ENCODE results near the gene TCF12. TPM values are rescaled to one million over a fixed set of nuclear protein-coding genes. Genes with fewer than 3 reads are reported as not detected.

Gene TCF12
- total RNA-seq, 1 donor from 2014 or later, result 194 TPM

DNA sequence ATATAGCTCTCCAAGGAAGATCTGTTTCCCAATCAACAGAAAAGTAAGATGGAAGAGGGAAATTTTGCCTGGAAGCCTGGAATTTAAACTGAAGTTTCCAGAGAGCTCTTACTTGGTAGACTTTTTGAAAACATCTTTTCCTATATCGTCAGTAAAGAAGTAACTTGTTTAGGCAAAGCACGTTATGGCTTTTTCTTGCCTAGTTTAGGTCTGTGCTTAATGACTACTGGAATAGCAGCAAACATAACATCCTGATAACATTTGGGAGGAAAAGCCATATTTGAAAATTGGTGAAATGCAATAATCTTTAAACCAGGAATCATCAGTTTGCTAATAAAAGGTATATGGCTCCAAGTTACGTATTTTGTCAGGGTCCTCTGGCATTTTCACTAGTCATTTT, 297.4 kb downstream of the TCF12 start:
- no peaks in the 10 kb centered on the region for H3K36me3 Mint-ChIP-seq
- peak overlapping the region; percentile 79 for H3K27ac Mint-ChIP-seq
- no peaks in the 10 kb centered on the region for H3K27me3 Mint-ChIP-seq (ENCODE audit: low read depth)
- H3K9me3 Mint-ChIP-seq, result no peaks in the 10 kb centered on the region
- no peak for DNase-seq (ENCODE audit: low spot score in 2 of 2, unreplicated experiment in 2 of 2)
- peaks cover 64% of the 10 kb centered on the region for H3K4me1 Mint-ChIP-seq
- TF ChIP-seq, protein P1, sequence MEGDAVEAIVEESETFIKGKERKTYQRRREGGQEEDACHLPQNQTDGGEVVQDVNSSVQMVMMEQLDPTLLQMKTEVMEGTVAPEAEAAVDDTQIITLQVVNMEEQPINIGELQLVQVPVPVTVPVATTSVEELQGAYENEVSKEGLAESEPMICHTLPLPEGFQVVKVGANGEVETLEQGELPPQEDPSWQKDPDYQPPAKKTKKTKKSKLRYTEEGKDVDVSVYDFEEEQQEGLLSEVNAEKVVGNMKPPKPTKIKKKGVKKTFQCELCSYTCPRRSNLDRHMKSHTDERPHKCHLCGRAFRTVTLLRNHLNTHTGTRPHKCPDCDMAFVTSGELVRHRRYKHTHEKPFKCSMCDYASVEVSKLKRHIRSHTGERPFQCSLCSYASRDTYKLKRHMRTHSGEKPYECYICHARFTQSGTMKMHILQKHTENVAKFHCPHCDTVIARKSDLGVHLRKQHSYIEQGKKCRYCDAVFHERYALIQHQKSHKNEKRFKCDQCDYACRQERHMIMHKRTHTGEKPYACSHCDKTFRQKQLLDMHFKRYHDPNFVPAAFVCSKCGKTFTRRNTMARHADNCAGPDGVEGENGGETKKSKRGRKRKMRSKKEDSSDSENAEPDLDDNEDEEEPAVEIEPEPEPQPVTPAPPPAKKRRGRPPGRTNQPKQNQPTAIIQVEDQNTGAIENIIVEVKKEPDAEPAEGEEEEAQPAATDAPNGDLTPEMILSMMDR (IDR thresholded peaks at IDR 0.05; ENCODE audit: unreplicated experiment), result no peak
- H3K4me3 Mint-ChIP-seq, result no peak overlapping the region

DNA sequence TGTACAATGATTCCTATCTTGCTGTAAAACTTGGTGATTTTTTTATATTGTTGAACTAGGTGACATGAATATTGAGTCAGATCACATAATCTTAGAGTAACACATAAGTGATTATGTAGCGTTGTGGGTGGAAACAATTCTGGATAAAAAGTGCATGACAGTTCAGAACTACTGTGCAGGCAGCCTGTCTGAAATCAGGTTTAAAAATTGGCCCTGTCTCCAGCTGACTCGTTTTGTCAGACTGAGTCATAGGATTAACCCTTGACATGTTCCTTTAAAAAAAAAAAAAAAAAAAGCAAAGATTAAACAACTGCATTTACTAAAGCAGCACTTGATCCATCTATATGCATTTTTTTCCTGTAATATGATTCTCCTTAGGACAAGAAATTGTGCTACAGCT, 297.8 kb downstream of the TCF12 start:
- H3K27ac Mint-ChIP-seq, result peak overlapping the region; percentile 79
- H3K4me3 Mint-ChIP-seq, result no peak overlapping the region
- H3K27me3 Mint-ChIP-seq (ENCODE audit: low read depth), result no peaks in the 10 kb centered on the region
- TF ChIP-seq, protein P1 (IDR thresholded peaks at IDR 0.05; ENCODE audit: unreplicated experiment), result no peak
- H3K4me1 Mint-ChIP-seq, result peaks cover 68% of the 10 kb centered on the region
- H3K9me3 Mint-ChIP-seq, result no peaks in the 10 kb centered on the region
- DNase-seq (ENCODE audit: low spot score in 2 of 2, unreplicated experiment in 2 of 2), result no peak
- H3K36me3 Mint-ChIP-seq, result no peaks in the 10 kb centered on the region

DNA sequence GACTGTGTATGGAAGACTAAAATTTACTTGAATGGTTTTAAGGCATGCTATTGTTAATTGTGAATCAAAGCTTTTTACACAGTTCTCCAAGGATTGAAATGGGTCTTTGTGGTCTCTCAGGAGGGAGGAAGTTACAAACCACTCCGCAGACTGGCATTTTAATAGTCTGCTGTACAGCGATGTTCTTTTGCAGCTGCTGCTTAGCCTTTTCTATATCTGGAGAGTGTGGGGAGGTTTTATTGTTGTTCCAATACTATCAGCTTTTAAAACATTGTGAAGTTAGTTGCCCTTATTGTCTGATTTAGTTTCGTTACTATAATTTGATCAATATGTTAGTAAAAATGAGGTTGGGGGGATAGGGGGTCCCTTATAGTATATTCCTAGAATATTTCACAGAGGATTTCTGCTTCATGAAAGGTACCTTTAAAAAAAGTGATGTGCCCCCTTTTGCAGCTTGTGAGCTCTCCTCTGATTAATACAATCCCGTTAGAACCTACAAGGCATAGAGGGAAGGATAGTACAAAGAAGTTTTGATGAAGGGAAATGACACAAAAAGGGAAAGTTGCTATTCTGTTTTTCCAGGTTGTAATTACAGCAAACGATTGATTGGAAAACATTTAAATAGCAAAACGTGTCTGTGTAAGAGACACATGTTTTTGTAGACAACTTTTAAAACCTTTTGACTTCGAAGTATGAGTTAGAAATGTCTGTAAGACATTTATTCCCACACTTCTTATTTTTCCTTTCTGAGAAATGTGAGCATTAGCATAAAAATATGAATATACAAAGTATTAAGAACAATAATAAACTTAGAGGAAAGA, 299.5 kb downstream of the TCF12 start:
- Mint-ChIP-seq H3K9me3 (no peaks in the 10 kb centered on the region), H3K4me3 (peak overlapping the region; percentile 42), H3K27me3 (ENCODE audit: low read depth) (no peaks in the 10 kb centered on the region), H3K27ac (peak overlapping the region; percentile 90), H3K36me3 (no peaks in the 10 kb centered on the region), H3K4me1 (peaks cover 78% of the 10 kb centered on the region)
- TF ChIP-seq, protein P1 (IDR thresholded peaks at IDR 0.05; ENCODE audit: unreplicated experiment), result no peak
- no peak for DNase-seq (ENCODE audit: low spot score in 2 of 2, unreplicated experiment in 2 of 2)

DNA sequence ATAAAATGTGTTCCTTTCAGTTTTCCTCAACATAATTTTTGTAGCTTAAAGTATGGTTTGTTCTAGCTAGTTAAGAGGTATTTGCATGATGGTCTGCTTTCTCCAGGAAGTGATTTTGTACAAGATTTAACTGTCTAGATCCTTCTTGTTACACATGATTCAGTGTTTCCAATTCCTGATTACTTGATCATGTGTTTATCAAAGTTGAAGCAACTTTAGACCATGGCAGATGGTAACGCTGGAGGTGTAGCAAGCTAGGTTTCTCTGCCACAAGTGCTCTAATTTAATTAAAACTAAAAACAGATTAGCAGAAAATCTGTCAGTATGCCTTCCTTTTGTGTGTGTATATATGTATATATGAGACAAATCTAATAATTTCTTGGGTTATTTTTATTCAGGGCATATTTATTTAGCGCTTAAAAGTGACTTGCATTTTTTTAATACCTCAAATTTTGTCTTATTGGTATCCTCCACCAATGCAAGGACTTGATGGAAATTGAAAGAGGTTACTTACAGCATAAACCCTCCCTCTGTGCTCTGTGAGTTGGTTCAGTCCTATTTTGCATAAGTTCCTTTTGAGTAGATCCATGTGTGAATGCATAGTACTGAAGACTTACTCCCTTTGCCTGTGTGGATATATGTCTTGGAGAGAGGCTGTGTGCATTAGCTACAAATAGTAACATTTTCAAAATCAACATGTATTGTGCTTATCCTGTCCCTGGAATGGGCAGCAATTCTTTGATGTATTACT, 300.6 kb downstream of the TCF12 start:
- DNase-seq (ENCODE audit: low spot score in 2 of 2, unreplicated experiment in 2 of 2), result no peak
- H3K27me3 Mint-ChIP-seq (ENCODE audit: low read depth), result no peaks in the 10 kb centered on the region

DNA sequence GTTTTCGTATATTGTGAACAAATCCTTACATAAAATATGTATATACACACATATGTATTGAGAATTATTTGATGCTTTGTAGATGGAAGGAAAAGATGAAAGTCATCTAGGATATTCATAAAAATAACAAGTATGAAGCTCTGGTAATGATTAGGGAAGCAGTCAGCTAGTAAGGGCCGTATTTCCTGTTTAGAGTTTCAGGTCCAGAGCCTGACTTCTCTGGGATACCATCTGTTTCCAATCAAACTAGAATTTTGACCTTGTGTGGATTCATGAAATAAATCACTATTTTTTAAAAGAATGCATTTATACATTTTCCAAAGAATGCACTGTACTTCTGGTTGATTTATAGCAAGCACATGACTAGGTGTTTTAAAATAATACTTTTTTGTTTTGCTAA, 301.8 kb downstream of the TCF12 start:
- H3K4me3 Mint-ChIP-seq, result peak overlapping the region; percentile 82
- H3K27ac Mint-ChIP-seq, result peak overlapping the region; percentile 93
- no peak for DNase-seq (ENCODE audit: low spot score in 2 of 2, unreplicated experiment in 2 of 2)
- H3K27me3 Mint-ChIP-seq (ENCODE audit: low read depth), result no peaks in the 10 kb centered on the region
- no peaks in the 10 kb centered on the region for H3K36me3 Mint-ChIP-seq
- TF ChIP-seq, protein P1 (IDR thresholded peaks at IDR 0.05; ENCODE audit: unreplicated experiment), result no peak
- no peaks in the 10 kb centered on the region for H3K9me3 Mint-ChIP-seq
- H3K4me1 Mint-ChIP-seq, result peaks cover 73% of the 10 kb centered on the region

More for the DNA sequence above, 300.6 kb downstream of the TCF12 start:
- no peaks in the 10 kb centered on the region for H3K9me3 Mint-ChIP-seq
- TF ChIP-seq, protein P1 (IDR thresholded peaks at IDR 0.05; ENCODE audit: unreplicated experiment), result no peak
- H3K4me3 Mint-ChIP-seq, result peak overlapping the region; percentile 82
- H3K27ac Mint-ChIP-seq, result peak overlapping the region; percentile 93
- peaks cover 77% of the 10 kb centered on the region for H3K4me1 Mint-ChIP-seq
- no peaks in the 10 kb centered on the region for H3K36me3 Mint-ChIP-seq

Measured in mesothelial cell of epicardium (in vitro differentiated cells).